SU-DHL-6 (cell line): ENCODE data around the gene BASP1.

ENCODE experiments used
- EZH2phosphoT487 ChIP-seq: fragments of 200-600 bp; sonication (generic), shearing (Covaris generic); conservative IDR thresholded peaks from 2 replicates; pipeline ENCODE4 v1.6.1; 2018; ENCODE audit warnings: mild to moderate bottlenecking, antibody characterized with exemption, low read length, moderate library complexity, mixed read lengths
- TF ChIP-seq, protein P1 (sequence below): fragments of 200-600 bp; sonication (generic); IDR thresholded peaks from one replicate; pipeline ENCODE4 v1.5.1; 2017; ENCODE audit warnings: antibody characterized with exemption, mild to moderate bottlenecking, low read length, moderate library complexity; ENCODE audit not compliant: insufficient read depth, poor library complexity, severe bottlenecking

DNA sequence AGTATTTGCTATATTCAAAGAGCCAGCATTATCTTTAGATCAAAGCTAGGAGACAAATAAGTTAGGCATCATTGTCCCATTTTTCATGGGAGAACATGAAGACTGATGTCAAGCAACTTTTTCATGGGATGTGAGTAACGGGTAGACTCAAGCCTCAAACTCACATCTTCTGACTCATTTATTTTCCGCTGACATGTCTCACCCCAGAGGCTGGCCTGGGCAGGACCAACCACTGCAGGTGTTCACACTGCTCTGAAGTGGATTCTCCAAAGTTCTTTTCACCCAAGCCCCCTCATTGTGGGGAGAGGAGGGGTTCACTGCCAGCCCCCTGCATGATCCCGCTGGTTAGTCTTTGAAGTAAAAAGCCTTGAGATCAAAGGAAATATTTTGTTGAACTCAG lies 34.9 kb upstream of the BASP1 start:
- TF ChIP-seq, protein P1, sequence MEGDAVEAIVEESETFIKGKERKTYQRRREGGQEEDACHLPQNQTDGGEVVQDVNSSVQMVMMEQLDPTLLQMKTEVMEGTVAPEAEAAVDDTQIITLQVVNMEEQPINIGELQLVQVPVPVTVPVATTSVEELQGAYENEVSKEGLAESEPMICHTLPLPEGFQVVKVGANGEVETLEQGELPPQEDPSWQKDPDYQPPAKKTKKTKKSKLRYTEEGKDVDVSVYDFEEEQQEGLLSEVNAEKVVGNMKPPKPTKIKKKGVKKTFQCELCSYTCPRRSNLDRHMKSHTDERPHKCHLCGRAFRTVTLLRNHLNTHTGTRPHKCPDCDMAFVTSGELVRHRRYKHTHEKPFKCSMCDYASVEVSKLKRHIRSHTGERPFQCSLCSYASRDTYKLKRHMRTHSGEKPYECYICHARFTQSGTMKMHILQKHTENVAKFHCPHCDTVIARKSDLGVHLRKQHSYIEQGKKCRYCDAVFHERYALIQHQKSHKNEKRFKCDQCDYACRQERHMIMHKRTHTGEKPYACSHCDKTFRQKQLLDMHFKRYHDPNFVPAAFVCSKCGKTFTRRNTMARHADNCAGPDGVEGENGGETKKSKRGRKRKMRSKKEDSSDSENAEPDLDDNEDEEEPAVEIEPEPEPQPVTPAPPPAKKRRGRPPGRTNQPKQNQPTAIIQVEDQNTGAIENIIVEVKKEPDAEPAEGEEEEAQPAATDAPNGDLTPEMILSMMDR: no peak
- TF ChIP-seq EZH2phosphoT487: no peak
